Measurements from ENCODE around the gene INSRR.

Gene INSRR

GRCh38 chr1:156886583-156887281, 27.8 kb upstream of the INSRR start:
- DNase-seq (ENCODE audit: low spot score in 2 of 2), result no peak
- Mint-ChIP-seq H3K27ac (no peak overlapping the region), H3K36me3 (no peaks in the 10 kb centered on the region), H3K27me3 (peaks cover 29% of the 10 kb centered on the region), H3K4me3 (no peak overlapping the region), H3K9me3 (no peaks in the 10 kb centered on the region), H3K4me1 (peaks cover 3% of the 10 kb centered on the region)
- ATAC-seq (ENCODE audit: low read depth), result no peak

- Mint-ChIP-seq H3K27ac (no peak overlapping the region), H3K4me1 (peaks cover 3% of the 10 kb centered on the region), H3K27me3 (peaks cover 31% of the 10 kb centered on the region), H3K36me3 (no peaks in the 10 kb centered on the region), H3K9me3 (no peaks in the 10 kb centered on the region), H3K4me3 (no peak overlapping the region)
- no peak for DNase-seq (ENCODE audit: low spot score in 2 of 2)
- ATAC-seq (ENCODE audit: low read depth), result no peak
Observed at GRCh38 chr1:156885880-156886355, 27.0 kb upstream of the INSRR start.

- H3K27me3 Mint-ChIP-seq, result peaks cover 31% of the 10 kb centered on the region
- H3K27ac Mint-ChIP-seq, result no peak overlapping the region
- DNase-seq (ENCODE audit: low spot score in 2 of 2), result no peak
- H3K4me3 Mint-ChIP-seq, result no peak overlapping the region
- H3K9me3 Mint-ChIP-seq, result no peaks in the 10 kb centered on the region
- peaks cover 2% of the 10 kb centered on the region for H3K4me1 Mint-ChIP-seq
- no peak for ATAC-seq (ENCODE audit: low read depth)
- no peaks in the 10 kb centered on the region for H3K36me3 Mint-ChIP-seq
Observed at GRCh38 chr1:156885314-156885713, 26.4 kb upstream of the INSRR start.

GRCh38 chr1:156884560-156885184, 25.8 kb upstream of the INSRR start:
- Mint-ChIP-seq H3K4me3 (no peak overlapping the region), H3K36me3 (no peaks in the 10 kb centered on the region), H3K27ac (no peak overlapping the region), H3K4me1 (no peaks in the 10 kb centered on the region), H3K27me3 (peaks cover 33% of the 10 kb centered on the region), H3K9me3 (no peaks in the 10 kb centered on the region)
- DNase-seq (ENCODE audit: low spot score in 2 of 2) (no peak), ATAC-seq (ENCODE audit: low read depth) (no peak)

- Mint-ChIP-seq H3K4me3 (no peak overlapping the region), H3K4me1 (no peaks in the 10 kb centered on the region), H3K27ac (no peak overlapping the region), H3K27me3 (peaks cover 31% of the 10 kb centered on the region), H3K36me3 (no peaks in the 10 kb centered on the region), H3K9me3 (no peaks in the 10 kb centered on the region)
- no peak for DNase-seq (ENCODE audit: low spot score in 2 of 2)
- no peak for ATAC-seq (ENCODE audit: low read depth)
Observed at GRCh38 chr1:156883919-156884318, 25.0 kb upstream of the INSRR start.

GRCh38 chr1:156882543-156882942, 23.6 kb upstream of the INSRR start:
- DNase-seq (ENCODE audit: low spot score in 2 of 2) (no peak), ATAC-seq (ENCODE audit: low read depth) (no peak)
- H3K27ac Mint-ChIP-seq, result no peak overlapping the region
- H3K27me3 Mint-ChIP-seq, result peaks cover 30% of the 10 kb centered on the region
- no peaks in the 10 kb centered on the region for H3K36me3 Mint-ChIP-seq
- no peak overlapping the region for H3K4me3 Mint-ChIP-seq
- no peaks in the 10 kb centered on the region for H3K4me1 Mint-ChIP-seq
- H3K9me3 Mint-ChIP-seq, result no peaks in the 10 kb centered on the region

- Mint-ChIP-seq H3K4me1 (no peaks in the 10 kb centered on the region), H3K36me3 (no peaks in the 10 kb centered on the region), H3K27me3 (peaks cover 28% of the 10 kb centered on the region), H3K4me3 (no peak overlapping the region), H3K27ac (no peak overlapping the region), H3K9me3 (no peaks in the 10 kb centered on the region)
- ATAC-seq (ENCODE audit: low read depth) (no peak), DNase-seq (ENCODE audit: low spot score in 2 of 2) (no peak)
Observed at GRCh38 chr1:156881663-156882062, 22.7 kb upstream of the INSRR start.

GRCh38 chr1:156881101-156881500, 22.2 kb upstream of the INSRR start:
- Mint-ChIP-seq H3K27ac (no peak overlapping the region), H3K4me3 (no peak overlapping the region), H3K36me3 (no peaks in the 10 kb centered on the region), H3K4me1 (no peaks in the 10 kb centered on the region), H3K27me3 (peaks cover 29% of the 10 kb centered on the region), H3K9me3 (no peaks in the 10 kb centered on the region)
- ATAC-seq (ENCODE audit: low read depth) (no peak), DNase-seq (ENCODE audit: low spot score in 2 of 2) (no peak)

GRCh38 chr1:156880473-156880872, 21.6 kb upstream of the INSRR start:
- ATAC-seq (ENCODE audit: low read depth) (no peak), DNase-seq (ENCODE audit: low spot score in 2 of 2) (no peak)
- Mint-ChIP-seq H3K4me3 (no peak overlapping the region), H3K4me1 (no peaks in the 10 kb centered on the region), H3K9me3 (no peaks in the 10 kb centered on the region), H3K36me3 (no peaks in the 10 kb centered on the region), H3K27ac (no peak overlapping the region), H3K27me3 (peaks cover 28% of the 10 kb centered on the region)

GRCh38 chr1:156879876-156880275, 21.0 kb upstream of the INSRR start:
- Mint-ChIP-seq H3K4me3 (no peak overlapping the region), H3K9me3 (no peaks in the 10 kb centered on the region), H3K27ac (no peak overlapping the region), H3K4me1 (no peaks in the 10 kb centered on the region), H3K36me3 (no peaks in the 10 kb centered on the region), H3K27me3 (peaks cover 30% of the 10 kb centered on the region)
- ATAC-seq (ENCODE audit: low read depth), result no peak
- no peak for DNase-seq (ENCODE audit: low spot score in 2 of 2)

GRCh38 chr1:156877433-156878170, 18.7 kb upstream of the INSRR start:
- Mint-ChIP-seq H3K9me3 (no peaks in the 10 kb centered on the region), H3K27ac (no peak overlapping the region), H3K27me3 (peaks cover 29% of the 10 kb centered on the region), H3K4me1 (no peaks in the 10 kb centered on the region), H3K4me3 (no peak overlapping the region), H3K36me3 (no peaks in the 10 kb centered on the region)
- DNase-seq (ENCODE audit: low spot score in 2 of 2) (no peak), ATAC-seq (ENCODE audit: low read depth) (no peak)

GRCh38 chr1:156876281-156876680, 17.4 kb upstream of the INSRR start:
- ATAC-seq (ENCODE audit: low read depth) (no peak), DNase-seq (ENCODE audit: low spot score in 2 of 2) (no peak)
- Mint-ChIP-seq H3K4me3 (no peak overlapping the region), H3K4me1 (no peaks in the 10 kb centered on the region), H3K27me3 (peaks cover 25% of the 10 kb centered on the region), H3K36me3 (no peaks in the 10 kb centered on the region), H3K27ac (no peak overlapping the region), H3K9me3 (no peaks in the 10 kb centered on the region)

- Mint-ChIP-seq H3K27me3 (peaks cover 26% of the 10 kb centered on the region), H3K9me3 (no peaks in the 10 kb centered on the region)
Observed at GRCh38 chr1:156875341-156875615, 16.4 kb upstream of the INSRR start.

GRCh38 chr1:156874572-156875340, 15.8 kb upstream of the INSRR start:
- DNase-seq (ENCODE audit: low spot score in 2 of 2), result no peak
- Mint-ChIP-seq H3K4me3 (no peak overlapping the region), H3K27me3 (peaks cover 23% of the 10 kb centered on the region), H3K27ac (no peak overlapping the region), H3K4me1 (no peaks in the 10 kb centered on the region), H3K36me3 (no peaks in the 10 kb centered on the region), H3K9me3 (no peaks in the 10 kb centered on the region)
- ATAC-seq (ENCODE audit: low read depth), result no peak

More at GRCh38 chr1:156875341-156875615, 16.4 kb upstream of the INSRR start:
- no peak for ATAC-seq (ENCODE audit: low read depth)
- H3K36me3 Mint-ChIP-seq, result no peaks in the 10 kb centered on the region
- no peak overlapping the region for H3K4me3 Mint-ChIP-seq
- H3K27ac Mint-ChIP-seq, result no peak overlapping the region
- no peaks in the 10 kb centered on the region for H3K4me1 Mint-ChIP-seq
- no peak for DNase-seq (ENCODE audit: low spot score in 2 of 2)
